SK-N-SH treated with all-trans-retinoic acid at 6 μM for 48 hours (cell line): Measurements from ENCODE around the gene BPIFB6.

ENCODE experiments used
- ARNTL ChIP-seq: fragments of 450-650 bp; formaldehyde crosslinking; IDR thresholded peaks from 2 replicates; pipeline ENCODE4 v1.5.0; 2020; ENCODE audit warnings: low read depth, mild to moderate bottlenecking, moderate library complexity, borderline replicate concordance
- PPARA ChIP-seq: fragments of 250-450 bp; sonication (Bioruptor Pico); IDR thresholded peaks from 2 replicates; pipeline ENCODE4 v1.5.0; 2020; ENCODE audit warnings: mild to moderate bottlenecking, borderline replicate concordance
- ZFP30 ChIP-seq: fragments of 450-650 bp; formaldehyde crosslinking; IDR thresholded peaks from 2 replicates; pipeline ENCODE4 v1.5.0; 2022; ENCODE audit warnings: mild to moderate bottlenecking, moderate library complexity
- ZNF8 ChIP-seq: fragments of 450-650 bp; formaldehyde crosslinking; IDR thresholded peaks from 2 replicates; pipeline ENCODE4 v1.5.0; 2020; ENCODE audit warnings: mild to moderate bottlenecking, moderate library complexity

DNA sequence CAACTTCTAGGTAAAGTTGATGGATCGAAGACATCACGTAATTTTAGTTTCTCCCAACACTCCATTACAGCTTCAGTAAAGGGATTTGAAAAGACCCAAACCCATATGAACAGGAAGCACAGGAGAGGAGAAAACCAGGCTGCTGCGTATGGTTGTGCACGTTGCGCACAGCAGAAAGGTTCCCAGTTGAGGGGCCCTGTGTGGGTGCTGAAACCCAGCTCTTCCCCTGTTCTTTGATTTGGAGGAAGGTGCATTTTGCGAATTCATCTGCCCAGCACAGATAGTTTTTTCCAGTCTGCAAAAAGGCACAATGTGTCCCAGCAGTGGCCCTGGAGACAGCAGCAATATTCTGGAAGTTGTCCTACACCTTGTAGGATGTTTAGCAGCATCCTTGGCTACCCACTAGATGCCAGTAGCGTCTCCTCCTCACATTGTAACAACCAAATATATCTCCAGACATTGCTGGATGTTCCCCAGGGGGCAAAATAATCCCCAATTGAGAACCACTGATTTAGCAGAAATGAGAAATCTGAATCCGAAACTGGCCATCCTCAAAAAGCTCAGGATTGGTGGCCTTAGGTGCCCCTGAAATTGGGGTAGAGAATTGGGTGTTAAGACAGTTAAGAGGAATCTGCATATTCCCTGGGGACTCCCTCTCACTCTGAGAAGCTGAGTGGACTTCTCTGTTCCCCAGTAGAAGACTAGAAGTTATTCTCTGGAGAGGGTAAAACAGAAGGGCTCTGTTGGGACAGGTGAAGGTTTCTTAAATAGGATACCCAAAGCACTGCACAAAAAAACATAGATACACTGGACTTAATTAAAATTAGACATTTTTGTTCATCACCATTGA, 39.4 kb upstream of the BPIFB6 start:
- TF ChIP-seq ARNTL (no peak), ZNF8 (no peak), PPARA (CRISPR knock-in tag) (no peak), ZFP30 (CRISPR knock-in tag) (no peak)
